Calu3 (cell line): Measurements from ENCODE around the gene KBTBD13. TPM values are rescaled to one million over a fixed set of nuclear protein-coding genes. Genes with fewer than 3 reads are reported as not detected.

ENCODE experiments used
- BruUV-seq: library from RNA; stranded (reverse); fragments of 400-500 nt; replicated peaks from 2 replicates; lab custom pipeline; 2021; lab: Mats Ljungman, UMichigan
- CTCF ChIA-PET: fragments of 300-600 bp; sonication (Branson Sonifier 250); formaldehyde crosslinking; loops from one replicate; lab custom pipeline; 2022; ENCODE audit warnings: antibody characterized with exemption; lab: Charles Lee
- DNase-seq: peaks from one replicate; pipeline ENCODE4 v3.0.0; 2022
- H3K27ac Mint-ChIP-seq: one replicate; pipeline ENCODE4 v1.8.0; 2022; ENCODE audit warnings: mixed read lengths; ENCODE audit not compliant: unreplicated experiment
- H3K27me3 Mint-ChIP-seq: one replicate; pipeline ENCODE4 v1.8.0; 2022; ENCODE audit warnings: mixed read lengths; ENCODE audit not compliant: unreplicated experiment
- H3K36me3 Mint-ChIP-seq: one replicate; pipeline ENCODE4 v1.8.0; 2022; ENCODE audit warnings: mild to moderate bottlenecking, moderate library complexity, mixed read lengths; ENCODE audit not compliant: insufficient read depth, unreplicated experiment
- H3K4me1 Mint-ChIP-seq: one replicate; pipeline ENCODE4 v1.8.0; 2022; ENCODE audit warnings: mild to moderate bottlenecking, low read depth, mixed read lengths; ENCODE audit not compliant: unreplicated experiment
- H3K4me3 Mint-ChIP-seq: one replicate; pipeline ENCODE4 v1.8.0; 2022; ENCODE audit warnings: mild to moderate bottlenecking, low read depth, moderate library complexity, mixed read lengths; ENCODE audit not compliant: unreplicated experiment
- H3K9me3 Mint-ChIP-seq: one replicate; pipeline ENCODE4 v1.8.0; 2022; ENCODE audit warnings: low read depth, mixed read lengths; ENCODE audit not compliant: unreplicated experiment
- CTCF ChIP-seq: fragments of 200-600 bp; IDR thresholded peaks from one replicate; pipeline ENCODE4 v1.8.0; 2022; ENCODE audit warnings: antibody characterized with exemption; ENCODE audit not compliant: unreplicated experiment
- intact Hi-C: fragments of 100-400 bp; cut with micrococcal nuclease; formaldehyde crosslinking; loops from one replicate; pipeline ENCODE4 v1.10.0; 2022; ENCODE audit not compliant: unreplicated experiment
- total RNA-seq: library from RNA; stranded (reverse); gene quantifications from 2 replicates; pipeline ENCODE4 v1.2.3, GENCODE V29; 2022

KBTBD13 gene
- total RNA-seq, 1 experiment from 2014 or later: not detected

- DNase-seq: no peak
- BruUV-seq: no TSS peak
- Mint-ChIP-seq H3K9me3 (no peaks in the 10 kb centered on the region), H3K4me3 (no peak overlapping the region), H3K27ac (no peak overlapping the region), H3K36me3 (peaks cover 21% of the 10 kb centered on the region), H3K4me1 (peaks cover 37% of the 10 kb centered on the region), H3K27me3 (peaks cover 13% of the 10 kb centered on the region)
- no peak for TF ChIP-seq CTCF
- CTCF ChIA-PET: interaction anchor here (0.8 to 3.1 kb wide), 7 partner anchors 13 to 45 kb away, joined by 4 to 14 read pairs (median 10); no protein-coding TSS in a partner anchor
- intact Hi-C loops: no loop called here
Observed at GRCh38 chr15:65056106-65056505, 20.4 kb upstream of the KBTBD13 start.

- CTCF ChIA-PET: interaction anchor here (0.8 to 3.1 kb wide), 4 partner anchors 14 to 44 kb away, joined by 4 to 12 read pairs (median 10); no protein-coding TSS in a partner anchor
Observed at GRCh38 chr15:65056868-65057548, 19.5 kb upstream of the KBTBD13 start.

GRCh38 chr15:65057549-65057940 lies 19.0 kb upstream of the KBTBD13 start:
- Mint-ChIP-seq H3K27ac (peak overlapping the region; percentile 67), H3K27me3 (no peaks in the 10 kb centered on the region), H3K9me3 (no peaks in the 10 kb centered on the region), H3K4me1 (peaks cover 42% of the 10 kb centered on the region), H3K4me3 (peak overlapping the region; percentile 51), H3K36me3 (peaks cover 21% of the 10 kb centered on the region)
- TF ChIP-seq CTCF: no peak
- intact Hi-C loops: no loop called here
- no peak for DNase-seq
- CTCF ChIA-PET: no interaction called here
- BruUV-seq: no TSS peak

More at GRCh38 chr15:65056868-65057548, 19.5 kb upstream of the KBTBD13 start:
- peaks cover 21% of the 10 kb centered on the region for H3K36me3 Mint-ChIP-seq
- peak; percentile 90 for DNase-seq
- H3K4me1 Mint-ChIP-seq: peaks cover 37% of the 10 kb centered on the region
- peaks cover 5% of the 10 kb centered on the region for H3K27me3 Mint-ChIP-seq
- H3K4me3 Mint-ChIP-seq: peak overlapping the region; percentile 51
- H3K27ac Mint-ChIP-seq: peak overlapping the region; percentile 67
- H3K9me3 Mint-ChIP-seq: no peaks in the 10 kb centered on the region
- BruUV-seq: no TSS peak
- no peak for TF ChIP-seq CTCF
- intact Hi-C loops: no loop called here

- intact Hi-C loops: no loop called here
- no TSS peak for BruUV-seq
- Mint-ChIP-seq H3K4me1 (peaks cover 53% of the 10 kb centered on the region), H3K27me3 (no peaks in the 10 kb centered on the region), H3K4me3 (no peak overlapping the region), H3K36me3 (peaks cover 21% of the 10 kb centered on the region), H3K9me3 (no peaks in the 10 kb centered on the region), H3K27ac (no peak overlapping the region)
- TF ChIP-seq CTCF: no peak
- no peak for DNase-seq
- CTCF ChIA-PET: no interaction called here
Observed at GRCh38 chr15:65058394-65059368, 17.9 kb upstream of the KBTBD13 start.
